Activated naive CD4-positive, alpha-beta T cell (primary cell): Measurements from ENCODE around the gene TCERG1.
"Not testable (repeated sequence)": the region's sequence is repeated elsewhere in the genome, so short reads cannot be mapped to it uniquely, and the experiment has no call there.

ENCODE experiments used
- DNase-seq, 4 experiments: peaks; one replicate each; lab custom pipeline; 2025; lab: John Stamatoyannopoulos, UW

The TCERG1 gene

DNA sequence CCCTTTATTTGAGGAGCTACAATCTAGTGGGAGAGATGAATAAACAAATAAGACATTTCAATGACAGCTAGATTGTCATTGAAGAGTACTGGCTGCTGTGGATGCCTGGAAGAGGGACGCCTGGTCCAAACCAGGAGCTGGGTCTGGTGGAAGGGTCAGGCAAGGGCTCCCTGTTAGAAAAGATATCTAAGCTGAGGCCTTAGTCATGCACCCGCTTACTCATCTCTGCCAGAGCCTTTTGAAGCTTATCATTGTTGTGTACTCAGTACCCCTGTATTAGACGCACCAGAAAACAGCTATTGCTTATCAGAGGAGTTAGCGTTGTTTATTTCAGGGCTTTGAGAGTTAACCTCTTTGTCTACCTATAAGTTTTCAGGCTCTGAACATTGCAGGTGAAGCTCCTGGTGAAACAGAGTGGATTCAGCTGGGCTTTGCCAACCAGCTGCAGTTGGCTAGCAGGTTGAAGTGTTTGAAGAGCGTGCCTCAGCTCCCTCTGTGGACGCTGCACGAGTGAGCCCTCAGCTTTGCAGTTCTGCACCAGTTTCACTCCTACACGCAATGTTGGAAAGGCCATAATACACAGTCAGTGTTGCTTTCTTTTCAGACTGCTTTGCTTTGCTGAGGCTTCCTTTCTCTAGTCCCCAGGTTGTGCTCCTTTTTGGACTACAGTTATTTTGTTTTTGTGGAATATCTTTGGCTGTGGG, 74.4 kb downstream of the TCERG1 start:
- no peak for DNase-seq

DNA sequence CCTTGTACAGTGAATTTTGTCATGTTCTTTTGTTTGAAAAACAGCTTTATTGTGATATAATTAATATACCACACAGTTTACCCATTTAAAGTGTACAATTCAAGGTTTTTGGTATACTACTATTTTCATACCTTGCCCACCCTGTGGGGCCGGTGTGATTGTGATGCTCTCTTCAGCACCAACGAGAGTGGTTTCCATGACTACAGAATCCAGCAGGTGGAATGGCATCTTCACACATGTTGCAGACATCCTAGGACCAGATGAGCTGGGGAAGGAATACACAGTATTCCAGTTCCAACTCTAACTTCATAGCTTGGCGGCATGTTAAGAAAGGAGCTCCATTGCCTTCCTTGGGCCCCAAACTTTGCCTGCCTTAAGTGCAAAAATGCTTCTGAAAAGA, 76.6 kb downstream of the TCERG1 start:
- no peak for DNase-seq

DNA sequence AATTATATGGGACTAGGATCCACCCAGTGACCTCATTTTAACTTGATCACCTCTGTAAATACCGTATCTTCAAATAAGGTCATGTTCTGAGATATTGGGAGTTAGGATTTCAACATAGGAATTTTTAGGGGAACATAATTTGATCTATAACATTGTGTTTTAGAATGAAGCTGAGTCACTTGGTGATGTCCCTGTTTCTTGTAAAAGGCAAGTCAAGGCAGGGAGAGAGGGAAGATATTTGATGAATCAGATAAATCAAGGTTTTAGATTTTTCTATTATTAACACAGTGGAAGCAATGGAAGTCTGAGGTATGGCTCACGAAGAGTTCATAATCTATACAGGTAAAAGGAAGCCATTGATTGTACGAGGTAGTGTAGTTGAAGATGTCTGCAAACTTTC, 80.7 kb downstream of the TCERG1 start:
- no peak for DNase-seq

DNA sequence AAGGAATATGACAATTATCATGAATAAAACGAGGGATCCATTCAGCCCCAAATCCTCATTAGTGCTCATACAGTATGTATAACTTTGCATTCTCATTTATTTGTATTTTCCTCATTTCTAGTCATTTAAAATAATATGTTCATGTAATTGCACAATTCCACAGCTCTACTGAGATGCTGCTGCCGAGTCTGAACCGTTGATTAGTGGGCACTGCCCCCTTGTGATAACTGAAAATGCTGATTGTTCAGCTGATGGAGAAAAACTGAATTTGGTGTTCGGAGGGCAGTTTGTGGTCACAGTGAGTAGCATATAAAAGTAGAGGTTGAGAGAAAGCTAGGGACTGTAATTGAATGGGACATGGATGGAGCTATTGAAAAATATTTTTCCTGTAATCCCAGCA, 81.1 kb downstream of the TCERG1 start:
- no peak for DNase-seq

DNA sequence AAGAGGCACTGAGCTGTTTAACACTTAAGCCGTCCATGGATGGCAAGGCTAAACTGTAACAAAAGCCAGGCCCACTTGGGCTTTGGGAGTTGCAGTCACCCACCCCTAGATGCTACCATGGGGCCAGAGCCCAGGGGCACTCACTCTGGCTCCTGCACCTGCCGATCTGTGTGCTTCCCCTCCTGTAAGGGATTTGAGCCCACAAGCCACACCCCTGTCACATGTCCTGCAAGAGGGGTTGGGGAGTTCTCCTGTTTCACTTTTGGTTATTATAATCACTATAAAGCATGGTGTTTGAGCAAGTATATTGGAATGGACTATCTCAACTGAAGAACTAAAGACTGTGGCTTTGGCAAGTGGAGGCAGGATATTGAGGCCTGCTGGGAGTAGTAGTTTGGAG, 82.9 kb downstream of the TCERG1 start:
- no peak for DNase-seq

DNA sequence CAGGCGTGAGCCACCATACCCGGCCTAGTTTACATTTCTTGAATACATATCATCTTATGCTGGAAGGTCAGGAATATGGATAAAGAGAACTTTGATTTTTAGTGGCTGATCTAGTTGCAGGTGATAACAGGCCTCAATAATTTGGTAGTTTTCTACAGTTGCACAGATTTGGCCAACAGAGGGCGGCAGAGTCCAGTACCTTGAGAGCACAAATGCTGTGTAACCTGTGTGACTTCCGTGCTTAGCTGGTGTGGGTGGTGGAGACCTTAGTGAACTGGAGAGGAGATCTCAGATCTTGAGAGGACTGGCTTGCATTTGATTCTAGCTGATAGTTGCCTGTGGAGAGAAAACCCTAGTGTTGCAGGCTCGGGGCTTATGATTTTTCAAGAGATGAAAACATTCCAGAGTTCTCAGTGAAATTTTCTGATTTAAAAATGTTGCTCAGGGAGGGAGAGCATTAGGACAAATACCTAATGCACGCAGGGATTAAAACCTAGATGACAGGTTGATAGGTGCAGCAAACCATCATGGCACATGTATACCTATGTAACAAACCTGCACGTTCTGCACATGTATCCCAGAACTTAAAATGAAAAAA, 86.2 kb downstream of the TCERG1 start:
- peak; percentile 7 to 59 (median 54) for DNase-seq

DNA sequence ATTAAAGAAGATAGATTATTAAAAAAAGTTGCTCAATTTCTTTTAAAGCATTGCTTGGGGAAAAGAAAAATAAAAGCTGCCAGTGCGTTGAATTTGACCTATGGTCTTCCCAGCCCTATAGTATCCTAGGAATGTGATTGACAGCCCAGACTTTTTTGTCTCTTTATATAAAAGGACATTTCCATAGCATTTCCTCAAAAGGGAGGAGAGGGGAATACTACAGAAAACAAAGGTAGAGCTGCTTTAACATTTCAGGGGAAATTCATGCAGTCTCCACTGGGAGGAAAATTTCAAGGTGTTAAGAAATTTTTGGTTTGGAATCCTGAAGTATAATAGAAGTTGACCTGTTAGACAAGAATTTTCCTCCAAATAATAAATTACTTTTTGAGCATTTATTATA, 86.7 kb downstream of the TCERG1 start:
- DNase-seq, result no peak

DNA sequence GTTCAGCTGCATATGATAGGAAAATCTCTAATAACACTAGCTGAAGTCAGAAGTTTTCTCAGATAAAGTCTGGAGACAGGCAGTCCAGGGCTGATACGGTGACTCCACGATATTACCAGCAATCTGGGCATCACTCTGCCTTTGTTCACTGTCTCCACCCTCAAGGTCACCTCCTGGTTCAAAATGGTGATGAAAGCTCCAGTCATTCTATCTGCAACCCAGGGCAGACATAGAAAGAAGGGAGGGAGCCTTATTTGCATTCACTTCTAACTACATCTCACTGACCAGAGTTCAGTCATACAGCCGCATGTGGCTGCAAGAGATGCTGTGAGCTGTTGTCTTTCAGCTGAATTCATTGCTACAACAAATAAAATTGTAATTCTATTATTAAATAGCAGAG, 91.3 kb downstream of the TCERG1 start:
- no peak for DNase-seq

DNA sequence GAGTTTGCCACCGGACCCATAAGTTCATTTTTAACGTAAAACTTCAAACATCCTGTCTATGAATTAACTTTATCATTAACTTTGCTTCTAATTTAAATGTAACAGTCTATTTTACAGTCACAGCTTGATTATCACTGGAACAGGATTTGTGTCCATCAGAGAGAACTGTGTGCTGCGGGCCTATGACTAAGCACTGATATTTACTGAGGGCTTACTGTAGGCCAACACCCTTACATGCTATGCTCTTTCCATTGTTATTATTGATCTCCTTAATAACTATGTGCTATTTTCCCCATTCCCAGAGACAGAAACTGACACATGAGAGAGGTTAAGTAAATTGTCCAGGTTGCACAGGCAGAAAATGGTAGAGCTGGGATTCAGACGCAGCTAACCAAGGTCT, 92.8 kb downstream of the TCERG1 start:
- no peak for DNase-seq

DNA sequence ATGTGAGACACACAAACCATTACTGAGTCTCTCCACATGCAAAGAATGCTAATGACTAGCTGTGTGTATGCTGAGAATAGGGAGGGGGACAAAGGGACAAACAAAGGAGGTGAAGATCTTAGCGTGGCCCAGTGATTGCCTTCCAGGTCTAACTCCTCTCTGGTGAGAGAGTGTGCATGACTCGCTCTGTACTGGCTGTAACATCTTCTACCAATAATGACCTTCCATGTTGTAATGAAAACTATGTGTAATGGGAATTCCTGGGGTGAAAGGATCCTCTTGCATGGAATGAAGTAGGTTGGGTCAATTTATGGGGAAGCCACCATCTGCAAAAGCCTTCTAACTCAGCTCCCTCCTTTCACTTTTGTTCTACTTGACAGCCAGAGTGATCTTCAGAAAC, 93.3 kb downstream of the TCERG1 start:
- no peak for DNase-seq

DNA sequence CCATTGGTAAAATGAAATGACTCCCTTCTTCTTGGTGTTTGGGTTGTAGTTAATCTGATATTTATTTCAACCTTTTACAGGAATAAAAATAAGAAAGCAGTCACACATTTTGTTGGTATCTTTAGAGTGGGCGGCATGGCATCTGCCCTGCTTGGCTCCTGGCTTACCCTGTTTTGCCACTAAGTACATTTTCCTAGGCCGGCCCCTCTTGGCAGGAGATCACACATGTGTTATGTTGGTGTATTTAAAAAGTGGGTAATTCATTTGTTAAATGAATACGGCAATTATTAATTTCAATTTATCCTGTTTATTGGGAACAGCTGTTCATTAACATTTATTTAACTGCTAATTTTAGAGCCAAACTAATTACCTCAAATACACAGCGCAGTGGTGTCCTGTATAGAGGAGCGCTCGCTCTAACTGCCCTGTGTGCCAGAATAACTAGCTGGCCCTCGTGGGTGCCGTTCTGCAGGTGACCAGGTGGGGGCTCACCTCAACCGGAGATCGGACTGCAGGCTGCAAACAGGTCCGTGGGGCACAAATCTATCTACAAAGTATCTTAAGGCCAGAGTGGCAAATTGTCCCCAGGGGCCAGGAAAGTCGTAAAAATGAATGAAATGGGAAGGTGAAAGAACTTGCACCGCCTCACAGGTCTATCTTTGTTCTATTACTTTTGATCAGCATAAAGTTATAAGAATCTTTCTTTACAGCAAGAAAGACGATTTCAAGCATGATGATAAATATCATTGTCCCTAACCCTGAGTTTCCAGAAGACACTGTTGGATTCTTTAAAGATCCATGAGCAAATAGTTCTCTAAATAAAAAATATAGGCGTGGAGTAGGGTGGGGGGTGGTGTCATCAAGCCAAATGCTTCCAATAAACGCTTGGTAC, 95.1 kb downstream of the TCERG1 start:
- DNase-seq, result peak; percentile 26 to 59 (median 35)

DNA sequence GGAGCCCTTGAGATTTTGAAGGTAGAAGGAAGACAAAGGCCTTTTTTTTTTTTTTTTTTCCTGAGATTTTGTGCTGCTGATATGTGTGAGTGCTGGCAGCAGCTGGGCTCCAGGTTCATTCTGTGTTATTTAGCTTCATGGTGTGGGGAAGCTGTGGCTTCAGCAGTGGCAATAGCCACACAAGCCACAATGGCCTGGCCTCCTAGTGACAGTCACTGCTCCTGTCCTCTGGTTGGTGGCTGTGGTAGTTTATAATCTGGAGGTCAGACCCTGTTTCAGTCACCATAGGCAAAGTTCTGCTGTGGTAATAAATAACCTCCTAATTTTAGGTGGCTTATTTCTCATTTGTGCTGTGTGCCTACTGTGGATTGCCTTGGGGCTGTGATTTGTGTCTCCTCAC, 97.1 kb downstream of the TCERG1 start:
- no peak for DNase-seq

DNA sequence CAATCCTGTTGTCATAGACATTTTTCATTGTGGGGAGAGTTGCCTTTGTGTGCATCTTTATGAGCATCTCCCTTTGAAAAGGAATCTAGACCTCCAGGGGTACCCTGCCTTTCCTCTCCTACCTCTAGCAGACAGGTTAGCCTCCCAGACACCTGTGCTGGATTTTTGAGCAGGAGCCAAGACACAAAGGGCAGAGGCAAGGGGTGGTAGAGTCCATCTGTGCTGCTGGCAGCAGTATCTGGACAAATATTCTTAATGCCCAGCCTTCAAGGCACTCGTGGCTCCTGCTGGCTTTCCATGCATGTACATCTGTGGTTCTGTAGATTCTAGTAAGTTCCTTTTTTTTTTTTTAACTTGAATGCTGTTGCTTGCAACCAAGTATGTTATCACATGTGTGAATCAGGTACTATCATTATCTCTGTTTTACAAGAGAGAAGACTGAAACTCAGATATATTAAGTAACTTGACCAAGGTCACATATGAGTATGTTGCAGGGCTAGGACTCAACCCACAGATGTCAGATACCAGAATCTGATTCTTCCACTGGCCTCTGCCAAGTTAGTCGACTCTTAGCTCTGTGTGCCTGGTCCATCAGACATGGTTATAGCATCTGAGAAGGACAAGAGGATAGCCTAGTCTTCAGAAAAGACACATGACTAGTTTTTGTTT, 101.8 kb downstream of the TCERG1 start:
- DNase-seq, result no peak

DNA sequence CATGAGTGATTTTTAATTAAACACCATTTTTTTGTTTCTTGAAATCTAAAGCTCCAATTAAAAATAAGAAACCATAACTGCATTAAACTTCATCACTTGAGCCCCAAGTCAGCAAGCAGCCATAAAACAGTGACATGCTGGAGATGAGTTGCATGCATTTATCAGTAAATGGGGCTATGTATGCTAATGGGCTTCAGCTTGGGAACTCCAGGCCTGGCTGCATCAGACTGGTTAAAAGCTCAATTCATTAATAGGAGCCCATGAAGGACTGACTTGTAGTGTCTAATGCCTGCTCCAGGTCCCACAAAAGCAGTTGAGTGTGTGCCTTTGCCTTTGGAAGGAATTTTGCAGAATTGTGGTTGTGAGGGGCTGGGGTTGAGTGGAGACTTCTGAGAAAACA, 102.5 kb downstream of the TCERG1 start:
- DNase-seq, result no peak

DNA sequence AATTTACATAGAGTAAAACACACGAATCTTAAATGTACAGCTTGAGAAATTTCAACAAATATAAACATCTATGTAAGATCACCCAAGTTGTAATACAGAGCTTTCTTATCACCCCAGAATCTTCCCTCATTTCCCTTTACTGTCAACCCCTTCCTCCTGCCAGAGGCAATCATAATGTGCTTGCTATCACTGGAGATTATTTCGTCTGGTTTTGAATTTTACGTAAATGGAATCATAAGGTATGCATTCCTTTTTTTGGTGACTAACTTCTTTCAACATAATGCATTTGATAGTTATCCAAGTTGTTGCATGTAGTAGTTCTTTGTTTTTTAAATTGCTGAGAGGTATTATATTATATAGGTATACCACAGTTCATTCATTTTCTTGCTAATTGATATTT, 106.3 kb downstream of the TCERG1 start:
- no peak for DNase-seq

DNA sequence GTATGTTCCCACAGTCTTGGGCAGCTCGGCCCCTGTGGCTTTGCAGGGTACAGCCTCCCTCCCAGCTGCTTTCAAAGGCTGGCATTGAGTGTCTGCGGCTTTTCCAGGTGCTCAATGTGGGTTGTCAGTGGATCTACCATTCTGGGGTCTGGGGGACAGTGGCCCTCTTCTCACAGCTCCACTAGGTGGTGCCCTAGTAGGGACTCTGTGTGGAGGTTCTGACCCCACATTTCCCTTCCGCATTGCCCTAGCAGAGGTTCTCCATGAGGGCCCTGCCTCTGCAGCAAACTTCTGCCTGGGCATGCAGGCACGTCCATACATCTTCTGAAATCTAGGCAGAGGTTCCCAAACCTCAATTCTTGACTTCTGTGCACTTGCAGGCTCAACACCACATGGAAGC, 109.8 kb downstream of the TCERG1 start:
- DNase-seq, result not testable (repeated sequence)

DNA sequence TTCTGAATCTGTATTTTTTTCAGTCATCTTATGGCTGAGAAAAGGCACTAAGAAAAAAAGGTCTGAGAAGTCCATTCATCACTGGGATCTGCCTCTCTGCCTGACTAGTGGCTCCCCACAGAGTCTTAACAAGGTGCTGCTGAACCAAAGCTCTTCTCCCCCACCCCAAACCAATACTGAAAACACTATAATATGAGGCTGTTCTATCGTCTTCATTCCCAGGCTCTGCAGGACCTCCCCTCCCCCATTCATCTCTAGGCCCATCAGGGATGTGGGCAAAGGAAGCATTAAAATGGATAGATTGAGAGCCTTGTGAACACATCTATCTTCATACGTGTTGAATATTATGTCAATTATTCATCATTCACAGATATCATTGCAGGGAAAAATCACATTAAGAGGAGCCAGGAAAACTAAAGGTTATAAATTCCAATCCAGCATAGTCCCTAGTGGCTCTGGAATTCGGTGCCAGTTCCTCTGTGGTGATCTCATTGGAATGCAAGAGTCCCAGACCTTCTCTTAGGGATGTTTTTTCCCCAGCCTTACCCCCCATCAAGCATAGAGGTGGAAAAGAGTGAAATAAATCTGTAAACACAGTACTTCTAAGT, 113.2 kb downstream of the TCERG1 start:
- no peak for DNase-seq
